ENCODE results near the gene DUS1L.

DUS1L gene

GRCh38 chr17:82087961-82088837, 22.6 kb upstream of the DUS1L start:
- DNase-seq = no peak

GRCh38 chr17:82086941-82087906, 21.6 kb upstream of the DUS1L start:
- no peak for DNase-seq

GRCh38 chr17:82085931-82086764, 20.5 kb upstream of the DUS1L start:
- no peak for DNase-seq

- no peak for DNase-seq
Measured at GRCh38 chr17:82085031-82085861, 19.6 kb upstream of the DUS1L start.

GRCh38 chr17:82084373-82085030, 18.9 kb upstream of the DUS1L start:
- no peak for DNase-seq

- DNase-seq = no peak
Measured at GRCh38 chr17:82083533-82084359, 18.1 kb upstream of the DUS1L start.

GRCh38 chr17:82083009-82083408, 17.4 kb upstream of the DUS1L start:
- DNase-seq = no peak

- DNase-seq = no peak
Measured at GRCh38 chr17:82082456-82082855, 16.9 kb upstream of the DUS1L start.

- no peak for DNase-seq
Measured at GRCh38 chr17:82081966-82082365, 16.4 kb upstream of the DUS1L start.

- DNase-seq = no peak
Measured at GRCh38 chr17:82081546-82081945, 15.9 kb upstream of the DUS1L start.

GRCh38 chr17:82080789-82081464, 15.3 kb upstream of the DUS1L start:
- no peak for DNase-seq

GRCh38 chr17:82080048-82080788, 14.6 kb upstream of the DUS1L start:
- DNase-seq = no peak

GRCh38 chr17:82079001-82079677, 13.5 kb upstream of the DUS1L start:
- no peak for DNase-seq

- DNase-seq = no peak
Measured at GRCh38 chr17:82078433-82078832, 12.8 kb upstream of the DUS1L start.

- DNase-seq = no peak
Measured at GRCh38 chr17:82077617-82078358, 12.2 kb upstream of the DUS1L start.

- DNase-seq = no peak
Measured at GRCh38 chr17:82076785-82077591, 11.4 kb upstream of the DUS1L start.
